GM12891 (cell line): ENCODE measurements around the gene CPNE8.

Experiments used
- DNase-seq: peaks from one replicate; pipeline ENCODE4 v3.0.0; 2011; ENCODE audit warnings: low spot score; ENCODE audit not compliant: insufficient read length
- FAIRE-seq: peaks from 2 replicates; lab custom pipeline; 2011; peaks lifted over from hg19 to GRCh38; lab: Jason Lieb, UNC
- PAX5 ChIP-seq: IDR thresholded peaks from 2 replicates; pipeline ENCODE4 v1.6.1; 2011; ENCODE audit warnings: low read length, moderate library complexity, mild to moderate bottlenecking; ENCODE audit not compliant: insufficient read depth, severe bottlenecking
- POLR2A ChIP-seq: IDR thresholded peaks from 2 replicates; pipeline ENCODE4 v1.6.1; 2011; ENCODE audit warnings: low read depth, low read length, control low read depth
- POLR2AphosphoS5 ChIP-seq: IDR thresholded peaks from 2 replicates; pipeline ENCODE4 v1.6.1; 2011; ENCODE audit warnings: low read depth, low read length, control low read depth
- POU2F2 ChIP-seq: IDR thresholded peaks from 2 replicates; pipeline ENCODE4 v1.6.1; 2011; ENCODE audit warnings: low read depth, mild to moderate bottlenecking, control low read depth, low read length, moderate library complexity
- SPI1 ChIP-seq: IDR thresholded peaks from 2 replicates; pipeline ENCODE4 v1.6.1; 2011; ENCODE audit warnings: low read depth, low read length, control low read depth
- TAF1 ChIP-seq: IDR thresholded peaks from 2 replicates; pipeline ENCODE4 v1.6.1; 2011; ENCODE audit warnings: low read depth, low read length, control low read depth

CPNE8 gene

DNA sequence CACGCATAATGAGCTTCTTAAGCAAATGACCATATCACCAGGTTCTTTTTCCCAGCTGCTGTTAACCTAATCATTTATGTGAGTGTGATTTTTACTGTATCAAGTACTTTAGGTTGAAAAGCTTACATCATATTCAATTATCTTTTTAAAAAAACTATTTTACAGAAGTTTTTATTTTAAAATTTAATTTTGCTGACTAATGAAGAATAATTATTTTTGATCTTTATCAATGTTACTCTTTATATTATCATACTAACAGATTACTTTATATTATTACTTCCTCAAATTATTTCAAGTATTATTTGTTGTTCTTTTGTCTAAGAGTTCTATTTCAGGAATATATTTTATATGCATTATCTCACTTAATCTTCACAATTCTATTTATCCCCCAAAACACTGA lies 236.3 kb downstream of the CPNE8 start:
- DNase-seq (no peak), FAIRE-seq (no peak)
- TF ChIP-seq SPI1 (no peak), POU2F2 (no peak), POLR2A (no peak), TAF1 (no peak), POLR2AphosphoS5 (no peak), PAX5 (no peak)

DNA sequence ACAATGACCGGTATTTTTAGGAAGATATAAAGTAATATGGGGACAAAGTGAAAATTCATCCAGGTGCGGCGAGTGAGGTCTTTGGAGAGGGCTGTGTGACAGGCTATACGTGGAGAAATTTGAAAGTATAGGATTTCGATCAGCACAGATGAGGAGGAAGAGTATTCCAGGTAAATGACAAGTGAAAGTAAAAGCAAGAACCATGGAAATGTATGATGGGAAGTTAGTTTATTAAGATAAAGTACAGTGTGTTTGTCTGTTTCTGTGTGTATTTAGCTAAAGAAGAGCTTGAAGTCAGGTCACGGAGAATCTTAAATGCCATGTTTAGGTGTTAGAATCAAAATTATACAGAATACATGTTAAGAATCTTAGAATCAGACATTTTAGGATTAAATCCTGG lies 239.0 kb downstream of the CPNE8 start:
- no peak for FAIRE-seq
- no peak for DNase-seq
- TF ChIP-seq POLR2AphosphoS5 (no peak), SPI1 (no peak), POU2F2 (no peak), TAF1 (no peak), PAX5 (no peak), POLR2A (no peak)

DNA sequence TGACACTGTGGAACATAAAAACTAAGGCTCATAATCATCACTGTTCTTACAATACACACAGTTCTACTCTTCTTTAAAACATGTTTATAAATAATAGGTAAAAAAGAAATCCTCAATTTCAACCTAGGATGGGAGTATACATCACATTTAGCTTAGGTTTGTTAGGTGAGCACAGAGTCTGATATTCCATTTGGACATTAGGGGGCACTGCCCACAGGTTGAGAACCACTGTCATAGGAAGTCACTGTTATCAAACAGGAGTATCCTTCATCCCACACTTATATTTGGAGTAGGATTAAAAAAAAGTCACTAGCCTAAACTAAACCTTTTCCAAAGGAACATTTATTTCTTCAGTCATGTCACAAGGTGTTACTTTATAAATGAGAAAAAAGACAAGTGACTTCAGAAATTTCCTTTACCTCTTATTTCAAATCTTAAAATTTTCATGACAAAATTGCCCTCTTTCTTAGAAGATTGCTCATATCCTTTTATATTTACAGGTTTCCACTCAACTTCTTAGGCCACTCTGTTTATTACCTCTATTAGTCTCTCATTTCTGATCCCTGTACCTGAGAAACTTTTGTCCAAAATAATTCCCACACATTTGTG lies 240.6 kb downstream of the CPNE8 start:
- no peak for TF ChIP-seq POLR2AphosphoS5
- no peak for TF ChIP-seq SPI1
- TF ChIP-seq PAX5 = no peak
- TF ChIP-seq POLR2A = no peak
- no peak for TF ChIP-seq POU2F2
- DNase-seq = no peak
- peak; percentile 58 for FAIRE-seq

DNA sequence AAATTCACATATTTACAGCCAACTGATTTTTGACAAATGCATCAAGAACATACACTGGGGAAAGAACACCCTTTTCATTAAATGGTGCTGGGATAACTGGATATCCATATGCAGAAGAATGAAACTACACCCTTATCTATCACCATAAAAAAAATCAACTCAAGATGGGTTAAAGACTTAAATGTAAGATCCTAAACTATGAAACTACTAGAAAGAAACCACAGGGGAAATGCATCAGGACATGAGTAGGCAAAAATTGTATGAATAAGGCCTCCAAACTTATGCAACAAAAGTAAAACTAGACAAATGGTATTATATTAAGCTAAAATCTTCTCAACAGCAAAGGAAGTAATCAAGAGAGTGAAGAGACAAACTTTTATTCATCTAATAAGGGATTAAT lies 242.6 kb downstream of the CPNE8 start:
- DNase-seq (no peak), FAIRE-seq (no peak)
- TF ChIP-seq POLR2AphosphoS5 = no peak
- no peak for TF ChIP-seq TAF1
- TF ChIP-seq POLR2A = no peak
- TF ChIP-seq PAX5 = no peak
- no peak for TF ChIP-seq POU2F2
- no peak for TF ChIP-seq SPI1

DNA sequence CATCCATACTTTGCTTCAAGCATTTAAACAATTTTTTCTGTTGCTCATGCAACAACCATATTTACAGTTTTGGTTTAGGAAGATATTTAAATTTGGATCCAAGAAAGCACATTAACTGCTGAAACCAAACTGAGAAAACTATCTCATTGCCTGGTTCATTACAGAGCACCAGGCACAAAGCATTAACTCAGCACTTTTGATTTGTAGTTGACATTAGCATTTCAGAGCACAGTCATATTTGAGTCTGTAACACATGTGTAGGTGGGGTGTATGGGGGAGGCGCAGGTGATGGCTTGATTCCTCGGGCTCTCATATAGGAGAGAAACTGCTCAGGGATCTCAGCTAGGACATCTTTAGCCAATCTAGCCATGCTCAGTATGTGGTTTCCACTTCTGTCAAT lies 251.7 kb downstream of the CPNE8 start:
- DNase-seq (no peak), FAIRE-seq (no peak)
- TF ChIP-seq SPI1 = no peak
- no peak for TF ChIP-seq TAF1
- no peak for TF ChIP-seq POLR2A
- no peak for TF ChIP-seq POU2F2
- TF ChIP-seq POLR2AphosphoS5 = no peak
- TF ChIP-seq PAX5 = no peak

DNA sequence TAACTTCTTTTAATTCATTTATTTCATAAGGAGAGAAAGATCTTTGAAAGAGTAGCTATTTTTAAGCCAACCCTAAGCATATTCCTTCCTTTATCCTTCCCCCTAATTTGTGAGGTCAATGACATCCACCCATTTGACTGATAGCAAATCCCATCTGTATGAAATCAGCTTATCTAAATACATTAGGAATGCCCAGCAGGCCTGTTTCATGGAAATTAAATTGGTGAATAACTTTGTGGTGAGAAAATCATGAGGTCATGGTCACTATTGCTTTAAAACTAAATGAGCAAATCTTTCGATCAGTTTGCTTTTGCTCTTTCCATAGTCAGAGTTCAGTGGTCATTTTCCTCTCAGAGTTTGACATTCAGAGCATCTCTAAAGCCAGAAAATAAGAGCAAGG lies 256.6 kb downstream of the CPNE8 start:
- TF ChIP-seq POLR2A (no peak), PAX5 (no peak), TAF1 (no peak), SPI1 (no peak), POLR2AphosphoS5 (no peak), POU2F2 (no peak)
- FAIRE-seq = no peak
- no peak for DNase-seq

DNA sequence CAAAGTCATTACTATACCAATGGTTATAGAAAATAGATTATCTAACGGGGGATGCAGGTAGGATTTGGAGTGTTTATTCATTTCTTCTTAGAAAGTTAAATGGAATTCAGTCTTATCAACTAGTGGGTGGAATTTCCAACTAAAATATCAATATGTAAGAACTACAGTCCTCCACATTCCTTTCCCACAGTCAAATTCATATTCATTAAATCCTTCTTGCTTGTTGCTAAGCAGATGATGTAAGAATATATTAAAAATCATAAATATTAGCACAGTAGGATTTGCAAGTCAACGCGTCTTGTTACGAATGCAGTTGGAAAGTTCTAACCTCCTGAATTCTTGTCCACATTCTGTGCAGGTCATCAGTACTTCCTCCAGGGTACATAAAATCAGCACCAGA lies 259.2 kb downstream of the CPNE8 start:
- FAIRE-seq (no peak), DNase-seq (no peak)
- TF ChIP-seq PAX5 (no peak), TAF1 (no peak), SPI1 (no peak), POU2F2 (no peak), POLR2A (no peak), POLR2AphosphoS5 (no peak)

DNA sequence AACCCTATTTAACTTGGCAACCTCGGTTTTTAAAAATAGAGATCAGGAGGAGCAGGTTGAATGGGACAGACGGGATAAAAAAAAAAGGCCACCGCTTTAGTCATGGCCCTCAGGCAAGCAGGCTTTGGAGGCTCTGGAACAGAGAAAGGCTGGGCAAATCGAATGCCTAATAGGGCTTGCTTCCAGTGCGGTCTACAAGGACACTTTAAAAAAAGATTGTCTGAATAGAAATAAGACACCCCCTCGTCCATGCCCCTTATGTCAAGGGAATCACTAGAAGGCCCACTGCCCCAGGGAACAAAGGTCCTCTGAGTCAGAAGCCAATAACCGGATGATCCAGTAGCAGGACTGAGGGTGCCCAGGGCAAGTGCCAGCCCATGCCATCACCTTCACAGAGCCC lies 265.8 kb downstream of the CPNE8 start:
- TF ChIP-seq POU2F2 (no peak), POLR2AphosphoS5 (no peak), TAF1 (no peak), SPI1 (no peak), POLR2A (no peak), PAX5 (no peak)
- FAIRE-seq (no peak), DNase-seq (no peak)

DNA sequence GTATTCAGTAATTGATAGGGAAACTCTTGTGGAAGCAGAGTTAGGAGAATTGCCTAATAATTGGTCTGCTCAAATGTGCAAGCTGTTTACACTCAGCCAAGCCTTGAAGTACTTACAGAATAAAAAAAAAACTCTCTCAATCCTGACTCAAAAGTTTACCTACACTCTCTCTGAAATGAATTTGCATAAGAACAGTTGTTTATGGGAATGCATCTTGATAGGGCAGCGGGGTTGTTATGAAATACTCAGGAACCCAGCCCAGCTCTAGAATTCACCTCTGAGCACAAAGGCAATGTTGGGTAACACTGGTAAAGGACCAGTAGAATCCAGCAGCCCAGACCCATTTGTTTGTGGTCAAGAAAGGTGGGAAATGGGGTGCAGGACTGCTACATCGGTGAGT lies 267.0 kb downstream of the CPNE8 start:
- FAIRE-seq = no peak
- DNase-seq = no peak
- no peak for TF ChIP-seq PAX5
- TF ChIP-seq SPI1 = no peak
- no peak for TF ChIP-seq POU2F2
- TF ChIP-seq POLR2AphosphoS5 = no peak
- TF ChIP-seq POLR2A = no peak
- TF ChIP-seq TAF1 = no peak
